ENCODE results near the gene CPSF3.

The CPSF3 gene

DNA sequence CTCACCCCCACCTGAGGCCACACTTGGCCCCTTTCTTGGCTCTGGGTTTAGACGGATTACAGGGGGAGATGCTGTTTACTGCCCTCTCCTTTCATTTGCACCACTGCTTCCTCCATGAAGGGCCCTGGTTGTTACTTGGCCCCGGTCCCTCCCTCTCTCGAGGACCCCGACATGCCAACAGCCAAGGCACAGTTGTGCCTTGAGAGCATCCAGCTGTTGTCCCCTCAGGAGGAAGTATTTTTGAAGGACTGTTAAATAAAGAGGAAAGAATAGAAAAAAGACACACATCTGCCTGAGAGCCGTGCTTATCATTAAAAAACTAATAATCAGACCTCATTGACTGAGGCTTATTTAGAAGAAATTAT, 44.1 kb upstream of the CPSF3 start:
- in situ Hi-C loops (cut with MboI; ENCODE audit: low sequenced_read_pairs, unreplicated experiment) = no loop called here
- no peak for DNase-seq (ENCODE audit: low spot score)
- TF ChIP-seq, protein P1, sequence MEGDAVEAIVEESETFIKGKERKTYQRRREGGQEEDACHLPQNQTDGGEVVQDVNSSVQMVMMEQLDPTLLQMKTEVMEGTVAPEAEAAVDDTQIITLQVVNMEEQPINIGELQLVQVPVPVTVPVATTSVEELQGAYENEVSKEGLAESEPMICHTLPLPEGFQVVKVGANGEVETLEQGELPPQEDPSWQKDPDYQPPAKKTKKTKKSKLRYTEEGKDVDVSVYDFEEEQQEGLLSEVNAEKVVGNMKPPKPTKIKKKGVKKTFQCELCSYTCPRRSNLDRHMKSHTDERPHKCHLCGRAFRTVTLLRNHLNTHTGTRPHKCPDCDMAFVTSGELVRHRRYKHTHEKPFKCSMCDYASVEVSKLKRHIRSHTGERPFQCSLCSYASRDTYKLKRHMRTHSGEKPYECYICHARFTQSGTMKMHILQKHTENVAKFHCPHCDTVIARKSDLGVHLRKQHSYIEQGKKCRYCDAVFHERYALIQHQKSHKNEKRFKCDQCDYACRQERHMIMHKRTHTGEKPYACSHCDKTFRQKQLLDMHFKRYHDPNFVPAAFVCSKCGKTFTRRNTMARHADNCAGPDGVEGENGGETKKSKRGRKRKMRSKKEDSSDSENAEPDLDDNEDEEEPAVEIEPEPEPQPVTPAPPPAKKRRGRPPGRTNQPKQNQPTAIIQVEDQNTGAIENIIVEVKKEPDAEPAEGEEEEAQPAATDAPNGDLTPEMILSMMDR (IDR thresholded peaks at IDR 0.05; ENCODE audit: borderline replicate concordance, control extremely low read depth, extremely low read depth, insufficient read depth, missing control alignments) = no peak

DNA sequence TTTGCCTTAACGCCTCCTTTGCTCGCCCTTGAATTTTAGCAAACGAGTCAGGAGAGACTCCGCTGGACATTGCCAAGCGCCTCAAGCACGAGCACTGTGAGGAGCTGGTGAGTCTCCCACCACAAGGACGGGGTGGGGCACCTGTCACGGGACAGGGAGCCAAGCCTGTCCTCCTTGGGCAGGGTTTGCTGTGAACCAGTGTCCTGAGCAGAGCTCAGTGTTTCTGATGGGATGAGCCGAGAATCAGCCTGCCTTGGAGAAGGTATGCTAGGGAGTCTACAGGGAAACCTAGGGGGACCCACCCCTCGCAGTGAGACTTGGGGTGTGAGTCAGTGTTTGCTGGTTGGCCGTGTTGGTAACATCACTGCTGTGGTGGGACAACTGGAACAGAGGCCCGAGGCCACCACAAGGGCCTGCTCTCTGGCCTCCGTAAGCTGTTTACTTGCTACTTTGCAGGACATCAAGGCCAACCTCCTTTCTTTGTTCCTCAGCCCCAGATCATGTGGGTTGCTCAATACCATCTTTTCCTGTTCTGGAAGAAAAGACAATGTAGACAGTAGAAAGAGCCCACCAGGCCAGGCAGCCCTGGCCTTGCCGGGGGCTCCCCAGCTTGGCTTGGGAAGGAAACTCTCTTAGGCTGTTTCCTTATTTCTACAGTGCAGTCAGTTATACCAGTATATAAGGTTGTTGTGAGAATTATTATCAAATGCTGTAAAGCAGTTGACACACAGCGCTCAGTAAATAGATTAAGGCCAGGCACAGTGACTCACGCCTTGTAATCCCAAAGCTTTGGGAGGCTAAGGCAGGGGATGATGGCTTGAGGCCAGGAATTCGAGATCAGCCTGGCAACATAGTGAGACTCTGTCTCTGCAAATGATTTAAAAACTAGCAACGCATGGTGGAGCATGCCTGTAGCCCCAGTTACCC, 42.5 kb upstream of the CPSF3 start:
- TF ChIP-seq, protein P1 (IDR thresholded peaks at IDR 0.05; ENCODE audit: borderline replicate concordance, control extremely low read depth, extremely low read depth, insufficient read depth, missing control alignments) = no peak
- no peak for DNase-seq (ENCODE audit: low spot score)
- in situ Hi-C loops (cut with MboI; ENCODE audit: low sequenced_read_pairs, unreplicated experiment) = no loop called here

DNA sequence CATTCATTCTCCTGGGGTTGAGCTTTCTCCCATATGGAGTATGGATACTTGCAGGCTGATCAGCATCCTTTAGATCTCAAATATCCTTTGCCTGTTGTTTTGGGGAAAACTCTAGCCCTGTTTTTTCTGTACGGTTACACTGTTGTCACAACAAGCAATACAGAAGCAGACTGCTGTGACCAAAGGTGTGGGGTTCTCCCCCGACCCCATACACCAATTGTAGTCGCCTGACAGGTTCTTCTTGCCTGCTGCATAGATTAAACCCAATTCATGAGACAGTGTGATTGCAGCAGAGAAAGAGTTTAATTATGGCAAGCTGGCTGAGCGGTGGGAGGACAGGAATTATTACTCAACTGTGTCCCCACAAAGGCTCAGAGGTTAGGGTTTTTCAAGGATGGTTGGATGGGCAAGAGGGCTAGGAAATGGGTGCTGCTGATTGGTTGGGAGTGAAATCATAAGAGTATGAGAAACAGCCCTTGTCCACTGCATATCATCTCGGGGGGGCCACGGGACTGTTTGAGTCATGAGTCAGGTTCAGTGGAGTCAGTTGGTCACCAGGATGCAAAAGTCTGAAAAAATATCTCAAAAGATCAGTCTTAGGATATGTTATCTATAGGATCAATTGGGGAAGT, 40.7 kb upstream of the CPSF3 start:
- no peak for DNase-seq (ENCODE audit: low spot score)
- TF ChIP-seq, protein P1 (IDR thresholded peaks at IDR 0.05; ENCODE audit: borderline replicate concordance, control extremely low read depth, extremely low read depth, insufficient read depth, missing control alignments) = no peak
- in situ Hi-C loops (cut with MboI; ENCODE audit: low sequenced_read_pairs, unreplicated experiment) = no loop called here

DNA sequence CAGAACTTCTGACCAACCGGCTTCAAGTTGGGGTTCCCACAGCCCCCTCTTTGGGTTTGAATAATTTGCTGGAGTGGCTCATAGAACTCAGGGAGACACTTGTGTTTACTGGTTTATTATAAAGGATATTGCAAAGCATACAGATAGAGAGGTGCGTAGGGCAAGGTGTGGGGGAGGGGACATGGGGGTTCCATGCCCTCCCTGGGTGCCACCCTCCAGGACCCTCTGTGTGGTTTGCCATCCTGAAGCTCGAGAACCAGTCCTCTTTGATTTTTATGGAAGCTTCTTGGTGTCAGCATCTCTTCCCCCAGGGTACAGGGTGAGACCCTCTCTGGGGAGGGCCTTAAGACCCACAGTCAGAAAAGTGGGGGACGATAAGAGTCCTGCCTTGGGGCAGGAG, 38.9 kb upstream of the CPSF3 start:
- TF ChIP-seq, protein P1 (IDR thresholded peaks at IDR 0.05; ENCODE audit: borderline replicate concordance, control extremely low read depth, extremely low read depth, insufficient read depth, missing control alignments) = no peak
- DNase-seq (ENCODE audit: low spot score) = no peak
- in situ Hi-C loops (cut with MboI; ENCODE audit: low sequenced_read_pairs, unreplicated experiment) = no loop called here

DNA sequence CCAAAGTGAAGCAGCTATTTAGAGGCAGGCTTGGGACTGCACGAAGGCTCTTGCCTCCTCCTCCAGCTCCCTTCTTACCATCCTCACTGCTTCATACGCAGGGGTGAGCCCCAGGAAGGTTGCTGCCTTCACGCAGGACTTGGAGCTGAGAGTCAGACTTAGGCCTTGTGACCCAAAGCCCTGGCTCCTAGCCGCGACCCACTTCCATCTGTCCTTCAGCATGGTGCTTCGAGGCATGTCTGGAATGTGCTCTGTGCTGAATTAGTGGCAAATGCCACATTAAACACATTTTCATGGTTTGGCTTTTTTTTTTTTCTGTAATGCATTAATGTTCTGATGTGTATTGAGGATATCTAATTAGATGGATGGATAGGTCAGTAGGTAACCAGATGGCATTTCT, 37.6 kb upstream of the CPSF3 start:
- TF ChIP-seq, protein P1 (IDR thresholded peaks at IDR 0.05; ENCODE audit: borderline replicate concordance, control extremely low read depth, extremely low read depth, insufficient read depth, missing control alignments) = no peak
- in situ Hi-C loops (cut with MboI; ENCODE audit: low sequenced_read_pairs, unreplicated experiment) = no loop called here
- DNase-seq (ENCODE audit: low spot score) = no peak

DNA sequence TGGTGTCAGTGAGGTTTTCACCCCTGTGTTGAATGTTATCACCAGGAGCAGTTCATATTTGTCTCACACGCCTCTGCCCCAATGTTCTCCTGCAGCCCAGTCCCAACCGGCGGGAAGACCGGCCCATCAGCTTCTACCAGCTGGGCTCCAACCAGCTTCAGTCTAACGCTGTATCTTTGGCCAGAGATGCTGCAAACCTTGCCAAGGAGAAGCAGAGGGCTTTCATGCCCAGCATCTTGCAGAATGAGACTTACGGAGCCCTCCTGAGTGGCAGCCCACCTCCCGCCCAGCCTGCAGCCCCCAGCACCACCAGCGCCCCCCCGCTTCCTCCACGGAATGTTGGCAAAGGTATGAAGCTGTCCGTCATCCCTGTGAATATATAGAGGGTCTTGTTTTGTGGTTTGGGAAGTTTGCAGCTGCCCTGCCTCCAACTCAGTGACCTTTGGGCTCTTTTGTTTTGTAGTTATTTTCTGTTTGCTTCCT, 35.2 kb upstream of the CPSF3 start:
- DNase-seq (ENCODE audit: low spot score) = no peak
- TF ChIP-seq, protein P1 (IDR thresholded peaks at IDR 0.05; ENCODE audit: borderline replicate concordance, control extremely low read depth, extremely low read depth, insufficient read depth, missing control alignments) = no peak
- in situ Hi-C loops (cut with MboI; ENCODE audit: low sequenced_read_pairs, unreplicated experiment) = no loop called here

All from GM13976 (cell line).